Left cardiac atrium (tissue), 4 donors: ENCODE results near the gene ANKRD13A. TPM values are rescaled to one million over a fixed set of nuclear protein-coding genes. Genes with fewer than 3 reads are reported as not detected.
"Not testable (repeated sequence)": the region's sequence is repeated elsewhere in the genome, so short reads cannot be mapped to it uniquely, and the experiment has no call there.

Experiments used
- ATAC-seq, 2 donors: fragments of 200-7000 bp; cut with Tn5 transposase; one replicate each; pipeline ENCODE4 v1.9.1; 2020; ENCODE audit warnings: mild to moderate bottlenecking in 2 of 2, moderate library complexity in 2 of 2
- DNase-seq: peaks from one replicate; pipeline ENCODE4 v3.0.0-alpha.2; 2020
- intact Hi-C, 2 donors: fragments of 100-400 bp; cut with DNase I; formaldehyde crosslinking; loops; one replicate each; pipeline versions ENCODE4 v1.14.1 to v1.15.1; 2022 to 2023
- total RNA-seq, 2 donors: library from RNA; stranded (reverse); fragmentation: NEBNext Ultra II Directional; extraction: Animal tissue kit (Norgen Biotek cat#: 25700); gene quantifications; one replicate each; pipeline ENCODE4 v1.2.1, GENCODE V29; 2021
- donor health status: DM: no; HTN: yes; CAD: no.
- donor health status: DM: no; HTN: yes; CAD: no; lungs with severe emphysema.
- donor health status: DM: yes; HTN: yes; CAD: no.
- donor health status: Dilated cardiomyopathy.

ANKRD13A gene
- total RNA-seq, 2 donors from 2014 or later = 18.7 to 20.4 TPM

DNA sequence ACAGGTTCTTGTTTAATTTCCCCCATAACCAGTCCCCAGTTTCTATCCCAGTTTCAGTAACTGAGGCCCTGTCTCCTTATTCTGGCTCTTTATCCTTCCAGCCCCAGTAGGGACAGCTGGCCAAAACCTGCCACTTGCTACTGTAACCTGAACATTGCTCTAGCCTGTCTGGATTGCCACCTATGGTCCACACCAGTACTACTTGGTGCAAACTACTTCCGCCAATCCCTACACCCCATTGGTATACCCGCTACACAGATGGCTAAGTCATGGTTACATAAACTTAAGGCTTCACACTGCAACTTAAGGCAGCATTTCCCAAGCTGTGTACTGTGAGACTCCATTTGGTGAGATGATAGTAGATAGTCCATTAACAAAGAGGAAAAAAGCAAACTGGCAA, 69.4 kb downstream of the ANKRD13A start:
- ATAC-seq (no peak), DNase-seq (no peak)
- intact Hi-C loops = no loop called here

DNA sequence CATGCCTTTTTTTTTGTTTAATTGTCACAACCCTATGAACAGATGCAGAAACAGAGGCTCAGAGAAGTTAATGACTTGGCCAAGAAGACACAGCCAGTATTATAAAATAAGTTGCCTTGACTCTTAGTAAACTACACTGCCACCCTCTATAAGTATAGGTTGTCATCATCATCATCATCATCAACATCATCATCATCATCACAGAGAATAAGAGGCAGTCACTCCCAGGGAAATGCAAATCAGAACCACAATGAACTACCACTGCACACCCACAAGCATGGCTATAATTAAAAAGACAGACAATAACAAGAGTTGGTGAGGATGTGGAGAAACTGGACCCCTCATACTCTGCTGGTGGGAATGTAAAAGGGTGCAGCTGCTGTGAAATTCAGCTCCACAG, 72.3 kb downstream of the ANKRD13A start:
- ATAC-seq = no peak
- no peak for DNase-seq
- intact Hi-C loops = no loop called here

DNA sequence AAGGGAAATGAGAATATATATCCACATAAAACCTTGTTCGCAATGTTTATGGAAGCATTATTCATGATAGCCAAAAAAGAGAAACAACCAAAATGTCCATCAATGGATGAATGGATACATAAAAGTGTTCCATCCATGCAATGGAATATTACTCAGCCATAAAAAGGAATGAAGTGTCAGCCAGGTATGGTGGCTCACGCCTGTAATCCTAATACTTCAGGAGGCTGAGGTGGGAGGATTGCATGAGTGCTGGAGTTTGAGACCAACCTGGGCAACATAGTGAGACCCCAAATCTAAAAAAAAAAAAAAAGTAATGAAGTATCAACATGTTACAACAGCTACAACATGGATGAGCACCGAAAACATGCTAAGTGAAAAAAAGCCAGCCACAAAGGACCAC, 72.7 kb downstream of the ANKRD13A start:
- intact Hi-C loops = no loop called here
- no peak for ATAC-seq
- DNase-seq = no peak

DNA sequence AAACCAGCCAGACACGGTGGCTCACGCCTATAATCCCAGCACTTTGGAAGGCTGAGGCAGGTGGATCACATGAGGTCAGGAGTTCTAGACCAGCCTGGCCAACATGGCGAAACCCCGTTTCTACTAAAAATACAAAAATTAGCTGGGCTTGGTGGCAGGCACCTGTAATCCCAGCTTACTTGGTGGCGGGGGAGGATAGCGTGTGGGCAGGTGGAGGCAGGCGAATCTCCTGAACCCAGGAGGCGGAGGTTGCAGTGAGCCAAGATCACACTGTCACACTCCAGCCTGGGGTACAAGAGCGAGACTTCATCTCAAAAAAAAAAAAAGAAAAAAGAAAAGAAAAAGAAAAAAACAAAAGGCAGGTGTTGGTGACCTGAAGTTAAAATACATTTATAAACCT, 73.4 kb downstream of the ANKRD13A start:
- DNase-seq, ATAC-seq, intact Hi-C loops: not testable (repeated sequence)

DNA sequence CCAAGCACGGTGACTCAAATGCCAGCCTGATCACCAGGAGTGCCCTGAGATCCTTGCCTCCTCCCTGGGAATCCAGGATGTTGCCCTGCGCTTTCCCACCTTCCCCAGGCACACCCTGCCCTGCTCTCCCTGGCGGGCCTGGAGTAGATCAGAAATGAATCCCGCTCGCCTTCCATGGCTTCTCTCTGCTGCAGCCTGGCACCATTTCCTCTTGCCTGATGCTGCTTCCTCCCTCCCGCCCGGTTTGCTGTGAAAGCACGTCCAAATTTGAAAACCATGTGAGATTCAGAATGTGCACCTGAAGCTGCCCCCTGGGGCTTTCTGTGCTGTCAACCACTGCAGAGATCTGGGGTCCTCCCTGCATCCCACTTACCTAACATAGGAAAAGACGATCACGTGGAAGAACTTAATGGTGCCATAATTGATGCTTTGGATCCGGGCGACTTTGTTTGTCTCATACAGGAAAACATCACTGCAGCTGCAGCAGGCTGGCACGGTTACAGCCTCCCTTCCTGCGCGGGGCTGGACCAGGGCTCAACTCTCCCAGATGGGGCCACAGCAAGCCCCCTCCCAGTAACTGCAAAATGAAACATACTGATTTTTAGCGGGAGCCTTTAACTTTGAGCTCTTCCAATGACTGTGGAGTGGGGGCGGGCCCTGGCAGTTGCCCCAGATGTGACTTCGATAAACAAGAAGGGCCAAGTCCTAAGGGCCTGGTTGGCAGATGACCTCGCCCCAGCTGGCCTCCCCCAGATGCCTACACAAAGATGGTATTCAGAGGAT, 74.0 kb downstream of the ANKRD13A start:
- DNase-seq (peak; percentile 28), ATAC-seq (peak; percentile 47 to 69)
- intact Hi-C loops = no loop called here

DNA sequence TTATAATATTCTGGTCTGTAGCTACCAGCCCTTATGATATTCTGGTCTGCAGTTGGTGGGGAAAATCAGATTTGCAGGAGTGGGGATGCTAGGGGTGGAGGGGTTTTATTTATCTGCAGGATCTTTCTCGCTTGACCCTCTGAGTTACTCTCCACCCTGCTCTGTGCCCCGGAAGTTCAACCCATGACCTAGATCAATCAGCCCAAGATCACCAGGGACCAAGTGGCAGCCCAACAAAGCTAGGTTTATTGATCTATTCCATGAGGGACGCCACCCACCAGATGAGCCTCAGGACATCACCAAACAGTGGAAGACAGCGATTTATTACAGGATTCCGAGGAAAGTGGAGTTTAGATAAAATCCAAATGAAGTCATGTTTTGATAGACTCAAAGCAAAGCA, 74.9 kb downstream of the ANKRD13A start:
- intact Hi-C loops = no loop called here
- no peak for DNase-seq
- no peak for ATAC-seq

DNA sequence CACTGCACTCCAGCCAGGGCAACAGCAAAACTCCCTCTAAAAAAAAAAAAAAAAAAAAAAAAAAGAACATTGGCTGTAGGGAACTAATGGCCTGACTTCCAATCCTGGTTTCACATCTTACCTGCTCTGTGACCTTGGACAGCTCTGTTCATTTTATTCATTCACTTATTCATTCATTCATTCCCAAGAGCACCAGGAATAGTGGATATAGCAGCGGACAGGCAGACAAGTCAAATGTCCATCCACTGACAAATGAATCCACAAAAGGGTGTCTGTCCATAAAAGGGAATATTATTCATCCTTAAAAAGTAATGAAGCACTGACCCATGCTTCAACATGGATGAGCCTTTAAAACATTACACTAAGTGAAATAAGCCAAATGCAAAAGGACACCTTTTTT, 76.7 kb downstream of the ANKRD13A start:
- DNase-seq (no peak), ATAC-seq (no peak)
- intact Hi-C loops = no loop called here

DNA sequence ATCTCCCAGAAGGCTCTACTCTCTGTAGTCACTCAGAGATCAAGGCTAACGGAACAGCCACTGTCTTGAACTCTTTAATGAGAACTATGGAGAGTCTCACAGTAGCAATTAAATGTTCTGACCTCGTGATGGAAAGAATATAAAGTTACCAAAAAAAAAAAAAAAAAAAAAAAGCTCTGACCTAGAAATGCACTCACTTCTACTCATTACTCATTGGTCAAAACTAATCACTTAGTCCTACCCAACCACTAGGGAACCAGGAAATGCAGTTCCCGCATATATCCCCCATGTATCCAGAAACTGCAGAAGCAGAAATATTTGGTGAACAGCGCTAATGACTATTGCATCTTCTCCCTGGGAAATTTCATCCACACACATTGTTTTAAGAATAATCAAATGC, 78.6 kb downstream of the ANKRD13A start:
- intact Hi-C loops = no loop called here
- no peak for ATAC-seq
- no peak for DNase-seq

DNA sequence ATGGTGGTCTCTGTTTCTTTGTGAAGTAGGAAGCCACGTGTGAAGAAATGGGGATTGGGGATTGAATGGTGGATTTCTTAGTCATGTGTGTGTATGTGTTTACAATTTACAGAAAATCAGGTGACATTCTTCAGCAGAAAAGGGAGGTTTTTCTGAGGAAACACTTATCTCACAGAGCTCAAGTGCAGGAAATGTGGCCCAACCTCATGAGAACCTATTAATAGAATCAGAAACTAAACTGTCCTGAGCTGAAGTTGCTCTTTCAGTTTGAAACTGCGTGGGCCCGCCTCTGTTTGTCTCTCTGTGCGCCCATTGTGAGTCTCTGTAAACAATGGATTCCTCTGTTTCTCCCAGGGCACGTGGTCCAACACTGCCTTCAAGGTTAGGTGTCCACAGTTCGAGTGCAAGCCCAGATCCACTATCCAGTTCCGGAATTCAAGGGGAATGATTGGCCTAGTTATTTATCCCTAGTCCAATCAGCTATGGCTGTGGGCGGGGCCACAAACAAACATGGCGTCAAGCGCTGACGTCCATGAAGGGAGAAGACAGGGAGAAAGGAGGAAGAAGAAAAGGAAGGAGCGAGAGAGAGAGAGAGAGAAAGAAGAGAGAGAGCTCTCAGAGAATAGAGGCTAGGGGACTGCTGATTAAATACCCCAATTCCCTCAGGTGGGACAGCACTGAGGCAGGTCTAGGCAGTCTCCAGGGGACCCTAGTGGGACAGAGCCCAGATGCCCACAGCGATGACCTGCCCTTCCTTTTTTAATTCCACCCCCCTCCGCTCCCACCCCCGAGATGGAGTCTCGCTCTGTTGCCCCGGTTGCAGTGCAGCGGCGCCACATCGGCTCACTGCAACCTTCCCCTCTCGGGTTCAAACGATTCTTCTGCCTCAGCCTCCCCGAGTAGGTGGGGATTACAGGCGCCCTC, 80.5 kb downstream of the ANKRD13A start:
- intact Hi-C loops = no loop called here
- DNase-seq (peak; percentile 63), ATAC-seq (peak; percentile 80 to 84)

DNA sequence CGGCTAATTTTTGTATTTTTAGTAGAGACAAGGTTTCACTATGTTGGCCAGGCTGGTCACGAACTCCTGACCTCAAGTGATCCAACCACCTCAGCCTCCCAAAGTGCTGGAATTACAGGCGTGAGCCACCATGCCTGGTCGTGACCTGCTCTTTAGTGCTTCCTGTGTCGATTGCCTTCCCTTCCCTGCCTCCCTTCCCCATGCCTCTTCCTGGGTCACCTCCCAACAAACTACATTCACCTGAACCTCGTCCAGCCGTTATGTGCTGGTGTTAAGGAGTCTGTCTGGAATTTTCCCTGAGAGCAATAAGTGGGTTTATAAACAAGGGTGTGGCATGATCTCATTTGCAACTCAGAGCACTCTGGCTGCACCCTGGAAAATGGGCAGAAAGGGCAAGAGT, 81.2 kb downstream of the ANKRD13A start:
- DNase-seq = no peak
- intact Hi-C loops = no loop called here
- no peak for ATAC-seq

DNA sequence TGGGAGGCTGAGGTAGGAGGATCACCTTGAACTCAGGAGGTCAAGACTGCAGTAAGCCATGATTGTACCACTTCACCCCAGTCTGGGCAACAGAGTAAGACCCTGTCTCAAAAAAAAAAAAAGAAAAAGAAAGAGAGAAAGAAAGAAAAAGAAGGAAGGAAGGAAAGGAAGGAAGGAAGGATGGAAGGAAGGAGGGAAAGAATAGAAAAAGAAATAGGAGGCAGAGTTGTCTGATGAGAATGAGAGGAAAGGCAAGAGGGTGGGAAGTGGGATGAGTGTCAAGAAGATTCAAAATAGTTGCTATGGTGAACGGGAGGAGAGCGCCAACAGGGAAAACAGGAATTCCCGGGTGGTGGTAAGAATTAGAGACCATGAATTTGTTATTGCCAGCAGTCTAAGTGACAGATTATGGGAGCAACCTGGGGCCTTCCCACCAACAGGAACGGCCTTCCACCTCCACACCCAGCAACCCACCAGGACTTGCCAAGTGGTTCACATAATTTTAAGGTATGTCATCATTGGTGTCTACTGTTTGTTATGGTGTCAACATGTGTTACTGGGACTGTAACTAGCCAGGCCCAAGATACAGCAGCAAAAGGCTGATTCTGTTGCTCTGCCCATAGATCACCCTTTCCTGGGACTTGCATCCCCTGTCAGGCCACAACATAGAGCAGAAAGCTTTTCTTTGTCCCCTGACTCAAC, 85.2 kb downstream of the ANKRD13A start:
- ATAC-seq (no peak), DNase-seq (no peak)
- intact Hi-C loops = loop anchor here in 1 of 2 donors (5.0 kb wide), 1 partner anchor 293 kb away; no protein-coding TSS in a partner anchor

DNA sequence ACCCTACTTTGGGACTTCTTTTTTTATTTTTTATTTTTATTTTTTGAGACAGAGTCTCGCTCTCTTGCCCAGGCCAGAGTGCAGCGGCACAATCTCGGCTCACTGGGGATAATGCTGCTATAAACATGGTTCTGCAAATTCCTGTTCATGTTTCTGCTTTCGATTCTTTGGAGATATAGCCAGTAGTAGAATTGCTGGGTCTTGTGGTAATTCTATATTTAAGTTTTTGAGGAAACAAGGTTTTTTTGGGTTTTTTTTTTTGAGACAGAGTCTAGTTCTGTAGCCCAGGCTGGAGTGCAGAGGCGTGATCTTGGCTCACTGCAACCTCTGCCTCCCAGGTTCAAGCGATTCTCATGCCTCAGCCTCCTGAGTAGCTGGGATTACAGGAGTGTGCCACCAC, 89.0 kb downstream of the ANKRD13A start:
- intact Hi-C loops = loop anchor here in 1 of 2 donors (5.0 kb wide), 1 partner anchor 289 kb away; no protein-coding TSS in a partner anchor
- ATAC-seq = peak in 1 of 2 donors; percentile 54

DNA sequence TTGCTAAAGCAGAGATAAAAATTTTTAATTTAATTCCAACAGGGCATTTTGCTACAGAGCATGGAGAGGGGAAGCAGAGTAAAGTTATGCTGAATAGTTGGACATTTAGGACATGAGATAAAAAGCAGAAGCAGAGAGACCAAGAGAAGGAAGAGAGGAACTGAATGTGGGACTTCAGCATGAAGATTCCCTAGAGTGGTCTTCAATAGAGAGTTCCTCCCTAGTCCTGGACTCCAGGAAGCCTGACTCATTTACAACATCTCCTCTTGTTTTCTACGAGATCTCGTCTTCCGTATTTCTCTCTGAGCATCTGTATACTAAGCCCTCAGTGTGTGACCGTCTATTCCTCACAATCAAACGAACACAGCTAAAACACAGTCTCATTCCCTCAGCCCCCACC, 89.7 kb downstream of the ANKRD13A start:
- peak; percentile 3 to 58 for ATAC-seq
- DNase-seq = no peak
- intact Hi-C loops = loop anchor here in 1 of 2 donors (5.0 kb wide), 1 partner anchor 288 kb away; no protein-coding TSS in a partner anchor

More for the DNA sequence above, 89.0 kb downstream of the ANKRD13A start:
- not testable (repeated sequence) for DNase-seq

Other genes with a start within 250 kb of the ANKRD13A start
- 1 to 10 TPM; 1.0 to 1.2 TPM for gene TRPV4, start 166.0 kb upstream of the ANKRD13A start, total RNA-seq
- 10 to 100 TPM; 22.7 to 28.5 TPM for gene GLTP, start 118.9 kb upstream of the ANKRD13A start, total RNA-seq
- gene TCHP, start 99.2 kb upstream of the ANKRD13A start, total RNA-seq = 10 to 100 TPM; 10.9 to 11.5 TPM
- 10 to 100 TPM; 34.5 to 35.3 TPM for gene GIT2, start 3.1 kb upstream of the ANKRD13A start, total RNA-seq
- 1 to 10 TPM; 6.0 to 7.8 TPM for gene C12orf76, start 49.1 kb downstream of the ANKRD13A start, total RNA-seq
- 10 to 100 TPM in 1 of 2 donors, 1 to 10 TPM in 1; 8.0 to 12.6 TPM for gene IFT81, start 124.9 kb downstream of the ANKRD13A start, total RNA-seq